ENCODE data around the gene CERS6.
A peak's percentile ranks its signal among the peaks of the same experiment; 100 is the strongest.

Gene CERS6

DNA sequence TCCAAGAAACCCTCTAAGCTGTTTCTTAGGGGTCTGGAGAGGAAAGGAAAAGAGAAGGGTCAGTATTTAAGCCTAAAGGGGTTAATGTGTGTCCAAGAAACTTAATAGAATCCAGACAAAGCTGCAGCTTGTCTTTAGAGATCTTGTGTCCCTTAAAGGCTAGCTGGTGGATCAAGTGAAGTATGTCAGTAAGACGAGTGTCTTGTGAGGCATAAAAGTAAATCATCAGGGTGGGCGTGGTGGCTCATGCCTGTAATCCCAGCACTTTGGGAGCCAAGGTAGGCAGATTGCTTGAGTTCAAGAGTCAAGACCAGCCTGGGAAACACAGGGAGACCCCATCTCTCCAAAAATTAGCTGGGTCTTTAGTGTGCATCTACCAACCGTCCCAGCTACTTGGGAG lies 47.8 kb downstream of the CERS6 start:
- no peak for DNase-seq

DNA sequence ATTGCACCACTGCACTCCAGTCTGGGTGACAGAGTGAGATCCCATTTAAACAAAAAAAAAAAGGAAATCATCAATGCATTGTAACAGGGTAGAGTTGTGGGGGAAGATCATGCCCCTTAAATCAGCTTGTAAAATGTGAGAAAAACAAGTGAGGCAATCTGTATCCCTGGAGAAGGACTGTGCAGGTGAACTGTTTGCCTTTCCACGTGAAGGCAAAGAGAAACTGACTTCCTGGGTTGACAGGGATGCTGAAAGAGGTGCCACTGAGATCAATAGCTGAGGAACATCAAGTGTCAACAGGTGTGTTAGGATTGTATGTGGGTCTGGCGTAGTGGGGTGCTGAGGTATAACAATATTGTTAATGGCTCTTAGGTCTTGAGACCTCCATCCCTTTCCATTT lies 48.3 kb downstream of the CERS6 start:
- DNase-seq: no peak

DNA sequence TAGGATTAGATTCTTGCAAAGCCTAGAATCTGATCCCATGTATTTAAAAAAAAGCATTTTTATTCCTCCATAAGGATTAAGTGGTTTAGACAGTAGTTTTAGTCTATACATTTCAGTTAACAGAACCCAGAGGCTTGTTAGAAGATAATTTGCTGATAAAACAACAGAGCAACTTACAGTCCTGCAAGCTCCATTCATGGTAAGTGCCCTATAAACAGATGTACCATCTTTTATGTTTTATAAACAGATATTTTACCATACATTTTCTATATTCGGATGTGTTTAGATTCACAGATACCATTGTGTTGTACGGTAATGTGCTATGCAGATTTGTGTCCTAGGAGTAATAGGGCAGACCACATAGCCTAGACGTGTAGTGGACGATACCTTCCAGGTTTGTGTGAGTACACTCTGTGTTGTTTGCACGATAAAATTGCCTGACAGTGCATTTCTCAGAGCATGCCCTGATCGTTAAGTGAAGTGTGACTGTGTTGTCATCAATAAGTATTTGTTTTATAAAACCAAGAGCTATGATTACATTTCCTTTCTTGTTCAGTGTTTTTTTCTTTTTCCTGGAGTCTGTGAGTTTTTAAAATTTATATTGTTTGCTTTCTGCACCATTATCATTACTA lies 54.2 kb downstream of the CERS6 start:
- no peak for DNase-seq

DNA sequence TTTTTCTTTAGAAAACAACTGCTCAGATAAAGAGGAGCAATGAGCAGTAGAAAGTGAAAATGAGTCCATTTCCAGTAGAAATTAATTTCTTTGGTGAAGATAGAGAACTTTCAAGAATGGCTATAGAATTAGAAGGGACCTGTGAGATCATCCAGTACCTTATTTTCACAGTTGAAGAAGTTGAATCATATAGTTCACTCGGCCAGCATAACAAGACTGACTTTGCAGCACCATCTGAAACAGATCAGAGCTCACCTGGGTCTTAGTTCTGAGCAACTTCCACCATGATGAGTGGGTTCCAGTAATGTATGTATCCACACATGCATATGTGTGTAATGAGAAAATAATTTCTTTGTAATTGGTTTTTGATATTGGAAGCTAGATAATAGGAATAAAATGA lies 58.6 kb downstream of the CERS6 start:
- no peak for DNase-seq

DNA sequence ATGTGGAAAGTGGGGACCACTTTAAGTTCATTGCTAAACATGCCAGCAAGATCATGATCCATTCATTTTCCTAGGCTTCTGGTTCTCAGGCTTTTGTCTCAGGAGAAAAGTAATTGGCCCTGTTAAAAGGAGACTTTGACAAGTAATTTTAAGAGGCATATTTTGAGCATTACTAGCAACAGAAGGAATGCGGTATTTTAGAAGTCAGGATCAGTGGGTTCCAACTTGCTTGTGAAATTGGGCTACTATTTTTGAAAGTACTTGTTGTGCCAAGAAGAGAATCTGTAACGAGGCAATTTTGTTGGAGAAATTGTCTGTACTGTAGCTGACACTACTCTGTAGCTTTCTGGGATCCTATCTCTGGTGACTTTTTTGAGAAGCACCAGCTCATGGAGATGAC lies 59.4 kb downstream of the CERS6 start:
- DNase-seq: no peak

DNA sequence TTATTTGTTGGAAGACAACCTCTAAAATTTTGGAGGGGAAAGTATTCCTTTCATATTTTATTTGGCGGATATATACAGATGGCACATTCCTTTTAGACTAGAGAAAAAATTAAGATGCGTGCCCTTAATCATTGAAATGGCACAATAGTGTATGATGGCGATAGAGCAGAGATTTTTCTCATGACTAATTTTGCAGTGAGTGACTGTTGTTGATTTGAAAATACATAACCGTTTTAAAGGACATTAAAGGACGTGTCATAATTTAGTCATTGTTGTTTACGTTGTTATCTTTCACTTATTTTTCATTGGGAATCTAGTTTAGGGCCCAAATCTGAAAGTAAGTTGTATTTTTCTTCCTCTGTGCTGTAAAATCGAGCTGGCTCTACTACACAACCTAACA lies 61.7 kb downstream of the CERS6 start:
- no peak for DNase-seq

DNA sequence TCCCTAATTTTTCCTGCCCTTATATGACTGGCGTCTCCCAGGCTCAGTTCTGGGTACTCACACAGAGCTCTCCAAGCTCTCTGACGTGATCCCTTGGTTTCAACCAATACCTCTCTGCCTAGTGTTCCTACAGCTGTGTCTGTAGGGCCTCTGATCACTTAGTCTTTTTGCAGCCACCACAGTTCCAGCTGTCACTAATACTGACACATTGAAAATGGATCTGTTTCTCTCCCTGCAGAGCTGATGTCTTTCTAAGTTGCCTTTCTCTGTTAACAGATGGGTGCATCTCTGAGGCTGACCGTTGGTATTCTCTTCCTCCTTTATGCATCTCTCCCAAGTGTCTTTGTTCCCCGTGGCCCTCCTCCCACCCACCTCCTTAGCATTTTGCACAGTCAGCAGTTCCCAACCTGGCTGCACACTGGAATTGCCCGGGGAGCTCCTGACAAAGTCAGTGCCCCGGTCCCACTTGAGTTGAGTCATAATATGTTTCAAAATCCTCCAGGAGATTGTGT lies 62.5 kb downstream of the CERS6 start:
- DNase-seq: no peak

DNA sequence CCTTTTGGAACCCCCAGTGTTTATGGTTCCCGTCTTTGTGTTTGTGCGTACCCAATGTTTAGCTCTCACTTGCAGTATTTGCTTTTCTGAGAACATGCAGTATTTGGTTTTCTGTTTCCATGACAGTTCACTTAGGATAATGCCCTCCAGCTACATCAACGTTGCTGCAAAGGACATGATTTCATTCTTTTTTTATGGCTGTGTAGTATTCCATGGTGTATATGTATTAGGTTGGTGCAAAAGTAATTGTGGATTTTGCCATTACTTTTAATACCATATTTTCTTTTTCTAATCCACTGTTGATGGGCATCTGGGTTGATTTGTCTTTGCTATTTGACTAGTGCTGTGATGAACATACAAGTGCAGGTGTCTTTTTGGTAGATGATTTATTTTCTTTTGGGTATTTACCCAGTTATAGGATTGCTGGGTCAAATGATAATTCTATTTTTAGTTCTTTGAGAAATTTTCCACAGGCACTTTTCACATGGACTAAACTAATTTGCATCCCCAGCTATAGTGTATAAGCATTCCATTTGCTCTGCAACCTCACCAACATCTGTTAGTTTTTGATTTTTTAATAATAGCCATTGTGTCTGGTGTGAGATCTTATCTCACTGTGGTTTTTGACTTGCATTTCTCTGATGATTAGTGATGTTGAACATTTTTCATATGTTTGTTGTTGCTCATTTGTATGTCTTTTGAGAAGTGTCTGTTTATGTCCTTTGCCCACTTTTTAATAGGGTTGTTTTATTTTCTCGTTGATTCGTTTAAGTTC lies 63.6 kb downstream of the CERS6 start:
- no peak for DNase-seq

DNA sequence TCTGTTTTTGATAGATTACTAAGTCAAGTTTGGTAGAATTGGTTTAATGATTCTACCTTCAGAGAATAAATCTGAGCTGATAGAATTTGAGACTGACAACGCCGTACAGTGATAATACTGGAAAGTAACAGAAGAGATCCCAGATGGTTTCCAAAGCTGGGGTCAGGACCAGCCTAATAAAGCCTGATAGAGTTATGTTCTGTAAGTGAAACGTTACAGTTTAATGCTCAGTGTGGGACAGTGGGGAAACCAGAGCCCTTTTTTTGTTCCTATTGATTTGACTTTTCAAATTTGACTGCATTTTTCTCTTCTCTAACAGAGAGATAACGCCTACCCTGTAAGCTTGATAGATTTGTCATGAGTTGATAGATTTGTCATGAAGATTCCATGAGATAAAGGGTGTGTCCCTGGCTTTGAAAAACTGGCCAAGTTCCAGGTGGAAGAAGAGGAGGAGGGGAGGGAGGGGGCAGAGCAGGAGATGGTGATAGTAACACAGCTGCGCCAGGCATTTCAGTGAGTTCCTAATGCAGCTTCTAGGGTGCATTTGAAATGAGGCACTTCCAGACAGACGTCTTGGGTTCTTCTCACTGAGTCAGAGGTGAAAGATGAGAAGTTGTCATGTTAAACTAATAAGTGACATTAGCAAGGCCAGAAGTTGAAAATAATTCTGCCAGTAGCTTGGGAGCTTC lies 65.1 kb downstream of the CERS6 start:
- no peak for DNase-seq

DNA sequence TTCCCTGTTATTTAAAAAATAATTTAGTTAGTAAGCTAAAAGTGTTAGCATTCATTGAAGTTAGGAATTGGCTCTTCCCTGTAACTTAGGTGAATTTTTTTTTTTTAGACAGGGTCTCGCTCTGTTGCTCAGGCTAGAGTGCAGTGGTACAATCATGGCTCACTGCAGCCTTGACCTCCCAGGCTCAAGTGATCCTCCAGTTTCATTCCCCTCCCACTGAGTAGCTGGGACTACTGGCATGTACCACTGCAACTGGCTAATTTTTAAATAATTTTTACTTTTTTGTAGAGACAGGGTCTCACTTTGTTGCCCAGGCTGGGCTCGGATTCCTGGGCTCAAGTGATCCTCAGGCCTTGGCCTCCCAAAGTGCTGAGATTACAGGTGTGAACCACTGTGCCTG lies 66.4 kb downstream of the CERS6 start:
- DNase-seq: no peak

DNA sequence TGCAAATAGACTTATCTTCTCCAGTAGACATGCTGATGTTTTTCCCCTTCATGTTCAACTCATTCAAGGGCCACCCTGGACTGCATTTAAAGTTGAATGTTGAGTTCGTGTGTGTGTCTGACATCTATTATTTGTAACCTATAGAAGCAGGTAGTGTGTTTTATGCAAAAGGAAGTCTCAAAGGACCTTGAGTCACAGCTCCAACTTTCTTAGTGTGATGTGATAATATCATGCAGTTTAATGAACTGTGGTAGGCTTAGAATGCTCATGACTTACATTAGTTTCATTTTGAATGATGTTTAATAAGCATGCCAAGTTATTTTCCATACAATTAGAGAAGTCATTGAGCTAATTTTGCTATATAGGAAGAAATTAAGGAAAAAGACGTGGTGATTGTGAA lies 67.9 kb downstream of the CERS6 start:
- DNase-seq: no peak

DNA sequence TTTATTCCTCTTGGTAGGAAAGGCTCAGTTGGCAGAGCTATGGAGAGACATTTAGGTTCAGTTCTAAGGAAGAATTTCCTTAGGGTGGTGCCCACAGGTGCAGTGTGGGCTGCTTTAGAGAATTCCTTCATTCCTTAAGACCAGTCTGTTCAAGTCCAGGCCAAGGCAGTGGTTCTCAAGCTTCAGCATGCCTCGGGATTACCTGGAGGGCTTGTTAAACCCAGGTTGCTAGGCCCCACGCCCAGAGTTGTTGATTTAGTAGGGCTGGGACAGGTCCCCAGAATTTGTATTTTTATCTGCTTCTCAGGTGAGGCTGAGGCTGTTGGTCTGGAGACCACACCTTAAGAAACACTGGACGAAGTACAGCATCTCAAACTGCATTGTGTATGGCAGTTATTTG lies 68.9 kb downstream of the CERS6 start:
- DNase-seq: no peak

DNA sequence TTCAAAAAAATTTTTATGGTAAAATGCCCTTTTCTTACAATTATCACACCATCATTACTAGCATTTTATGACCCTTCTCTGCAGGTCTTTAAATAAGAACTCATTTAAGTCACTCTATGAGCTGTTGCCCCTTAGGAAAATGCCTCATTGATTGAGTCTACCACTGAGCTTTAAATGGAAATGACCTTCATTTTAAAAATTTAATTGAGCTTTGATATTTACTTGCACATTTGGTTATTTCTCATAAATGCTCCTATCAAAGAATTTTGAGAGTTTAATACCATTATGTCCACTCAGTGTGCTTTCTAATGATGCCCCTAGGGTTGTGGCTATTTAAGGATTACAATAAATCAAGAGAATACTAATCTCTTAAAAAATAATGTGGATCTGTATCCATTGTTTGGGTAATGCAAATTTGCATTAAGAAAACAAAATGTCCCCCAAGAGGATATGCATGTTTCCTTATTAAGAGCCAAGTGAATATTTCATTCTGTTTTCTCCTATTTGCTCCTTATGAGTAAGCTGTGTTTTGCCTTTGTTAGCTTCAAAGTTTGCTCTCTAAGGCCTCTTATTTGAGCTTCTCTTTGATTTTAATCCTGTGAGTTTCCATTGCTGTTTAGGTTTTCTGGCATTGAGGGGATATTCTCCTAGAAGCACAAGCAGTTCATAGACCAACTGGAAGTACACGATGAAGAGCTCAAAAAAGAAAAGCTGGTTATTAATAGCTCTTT lies 69.8 kb downstream of the CERS6 start:
- no peak for DNase-seq

DNA sequence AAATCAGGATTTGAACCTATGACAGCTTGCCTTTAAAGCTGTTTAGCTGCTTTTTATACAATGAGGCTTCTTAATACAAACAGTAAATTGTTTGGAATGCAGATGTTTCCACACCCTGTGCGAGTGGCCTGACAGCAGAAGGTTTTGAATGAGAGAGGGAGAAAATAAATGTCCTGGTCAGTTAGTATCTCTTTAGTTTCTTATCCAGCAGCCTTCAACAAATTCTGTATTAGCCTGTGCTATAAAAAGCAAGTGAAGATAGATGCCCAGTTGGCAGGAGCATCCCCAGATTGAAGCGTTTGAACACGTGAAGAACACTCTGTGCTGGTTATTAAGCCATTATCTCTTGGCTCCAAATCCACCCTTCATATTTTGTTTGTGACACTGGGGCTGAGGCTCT lies 70.6 kb downstream of the CERS6 start:
- DNase-seq: no peak

DNA sequence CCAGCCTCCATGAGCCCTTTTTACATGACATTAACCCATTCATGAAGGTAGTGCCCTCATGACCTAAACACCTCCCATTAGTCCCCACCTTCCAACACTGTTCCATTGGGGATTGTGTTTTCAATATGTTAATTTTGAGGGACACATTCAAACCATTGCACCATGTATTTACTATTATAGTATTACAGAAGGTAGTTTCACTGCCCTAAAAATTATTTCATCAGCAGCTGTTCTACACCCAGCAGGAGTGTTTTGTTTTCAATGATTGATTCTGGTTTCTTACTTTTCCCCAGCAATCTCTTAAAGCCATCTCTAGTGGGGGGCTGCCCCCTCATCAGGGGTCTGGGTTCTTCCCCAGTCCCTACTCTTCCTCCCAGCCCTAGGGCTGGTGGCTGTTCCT lies 71.9 kb downstream of the CERS6 start:
- no peak for DNase-seq

DNA sequence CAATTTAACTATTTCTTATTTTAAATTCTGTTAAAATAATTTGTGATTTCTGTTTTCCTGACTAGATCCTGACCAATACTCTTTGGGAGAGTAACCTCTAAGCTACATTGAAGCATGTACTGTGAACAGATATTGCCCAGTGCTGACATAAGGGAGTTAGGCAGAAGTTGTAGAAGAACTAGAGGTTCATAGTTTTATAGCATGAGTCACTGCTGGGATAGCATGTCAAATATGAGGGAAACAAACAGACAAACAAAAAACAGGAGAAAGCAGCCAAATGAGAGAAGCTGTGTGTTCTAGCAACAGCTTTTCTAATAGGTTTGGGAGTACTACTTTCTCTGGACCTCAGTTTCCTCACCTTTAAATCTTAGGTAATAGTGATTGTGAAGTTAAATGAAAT lies 72.4 kb downstream of the CERS6 start:
- DNase-seq: no peak

DNA sequence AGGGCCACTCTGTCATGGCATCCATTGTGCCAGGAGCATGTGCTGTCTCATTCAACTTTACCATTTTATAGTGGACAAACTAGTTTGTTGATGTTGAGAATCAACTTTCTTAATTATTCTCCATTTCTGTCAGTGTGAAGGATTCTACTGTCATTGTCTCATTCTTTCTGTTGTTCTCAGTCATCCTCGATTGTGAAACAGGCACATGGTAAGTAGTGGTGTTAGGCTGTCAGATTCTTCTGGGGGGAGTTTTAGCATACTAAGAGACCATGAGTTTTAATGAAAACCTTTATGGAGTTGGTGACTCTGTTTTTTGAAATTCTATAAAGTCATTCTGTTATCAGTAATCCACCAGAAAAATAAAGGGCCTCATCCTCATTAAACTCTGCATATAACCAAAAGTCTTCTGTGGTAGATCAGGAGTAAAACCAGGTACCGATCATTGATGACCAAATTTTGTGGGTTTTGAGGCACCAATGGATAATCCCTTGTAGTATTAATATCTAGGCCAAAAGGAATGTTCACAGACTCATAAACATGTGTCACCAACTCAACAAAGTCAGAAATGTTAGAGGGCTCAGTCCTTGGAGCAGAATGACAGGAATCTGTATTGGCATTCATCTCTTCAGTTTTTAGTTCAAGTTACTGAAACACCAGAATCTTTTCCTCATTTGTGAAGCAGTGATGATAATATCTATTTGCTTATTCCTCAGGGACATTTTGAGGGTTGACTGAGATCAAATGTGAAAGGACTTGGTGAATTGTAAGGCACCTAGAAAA lies 73.2 kb downstream of the CERS6 start:
- no peak for DNase-seq

DNA sequence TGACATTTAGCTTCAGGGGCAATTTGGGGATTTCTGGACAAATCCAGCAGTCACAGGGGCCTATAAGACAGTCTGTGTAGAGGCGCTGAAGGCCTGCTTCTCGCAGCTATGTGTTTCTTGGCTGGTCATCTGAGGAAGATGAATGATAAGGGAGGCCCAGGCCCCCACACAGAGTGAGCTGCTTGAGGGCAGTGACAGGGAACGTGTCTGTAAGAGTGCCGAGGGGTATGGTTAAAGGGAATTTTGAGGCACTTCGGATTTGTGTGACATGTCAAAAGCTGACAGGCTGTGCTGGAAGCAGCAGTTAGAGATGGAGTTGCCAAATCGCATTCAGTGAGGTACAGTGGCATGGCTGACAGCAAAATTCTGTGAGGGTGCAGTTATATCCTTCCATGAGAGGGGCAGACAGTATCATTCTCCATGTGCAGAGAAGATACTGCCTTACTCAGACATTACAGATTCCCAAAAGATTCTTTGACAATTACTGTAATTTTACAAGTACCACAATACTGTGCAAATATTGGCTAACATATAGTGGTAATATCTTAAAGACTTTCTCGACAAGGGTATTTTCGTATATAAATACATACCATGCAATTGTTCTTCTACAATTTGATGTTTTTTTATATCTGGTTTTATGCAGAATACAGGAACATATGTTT lies 74.0 kb downstream of the CERS6 start:
- no peak for DNase-seq

DNA sequence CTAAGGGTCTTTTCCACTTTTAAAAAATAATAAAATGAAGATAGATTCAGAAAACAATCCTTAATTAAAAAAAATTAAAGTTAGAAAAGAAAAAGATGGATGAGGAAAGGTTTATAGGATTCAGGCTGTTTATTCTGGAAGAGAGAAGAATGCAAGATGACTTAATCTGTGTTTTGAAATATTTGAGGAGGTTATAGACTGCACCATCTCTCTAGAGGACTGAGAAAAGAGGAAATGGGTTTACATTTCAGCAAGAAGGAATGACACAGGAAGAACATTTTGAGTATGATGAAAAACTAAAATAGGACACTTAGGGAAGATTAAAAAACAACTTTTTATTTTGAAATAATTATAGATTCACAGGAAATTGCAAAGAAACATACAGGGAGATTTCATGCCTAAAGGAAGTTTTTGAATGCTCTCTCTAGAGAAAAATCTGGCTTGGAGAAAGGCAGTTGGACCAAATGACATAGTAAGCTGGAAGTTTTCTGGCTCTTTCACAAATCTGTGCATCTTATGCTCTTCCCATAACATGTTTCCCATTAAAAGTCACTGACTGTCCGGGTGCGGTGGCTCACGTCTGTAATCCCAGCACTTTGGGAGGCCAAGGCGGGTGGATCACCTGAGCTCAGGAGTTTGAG lies 75.0 kb downstream of the CERS6 start:
- peak; percentile 67 for DNase-seq

DNA sequence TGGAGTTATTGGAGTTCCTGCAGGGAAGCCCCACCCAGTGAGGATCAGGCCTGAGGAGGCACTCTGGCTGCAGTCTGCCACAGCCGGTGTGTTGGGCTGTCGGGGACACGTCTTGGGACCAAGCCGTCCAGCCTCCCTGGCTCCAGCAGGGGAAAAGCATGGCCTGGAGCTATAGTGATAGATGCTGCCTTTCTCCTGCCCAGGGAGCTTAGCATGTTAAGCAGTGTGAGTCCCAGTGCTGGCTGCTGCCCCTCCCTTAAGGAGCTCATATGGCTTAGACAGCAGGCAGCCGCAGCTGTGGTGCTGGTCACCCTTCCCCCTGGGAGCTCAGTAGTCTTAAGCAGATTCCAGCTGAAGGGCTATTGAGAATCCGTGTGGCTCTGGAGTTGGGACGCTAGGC lies 78.9 kb downstream of the CERS6 start:
- DNase-seq: no peak

DNA sequence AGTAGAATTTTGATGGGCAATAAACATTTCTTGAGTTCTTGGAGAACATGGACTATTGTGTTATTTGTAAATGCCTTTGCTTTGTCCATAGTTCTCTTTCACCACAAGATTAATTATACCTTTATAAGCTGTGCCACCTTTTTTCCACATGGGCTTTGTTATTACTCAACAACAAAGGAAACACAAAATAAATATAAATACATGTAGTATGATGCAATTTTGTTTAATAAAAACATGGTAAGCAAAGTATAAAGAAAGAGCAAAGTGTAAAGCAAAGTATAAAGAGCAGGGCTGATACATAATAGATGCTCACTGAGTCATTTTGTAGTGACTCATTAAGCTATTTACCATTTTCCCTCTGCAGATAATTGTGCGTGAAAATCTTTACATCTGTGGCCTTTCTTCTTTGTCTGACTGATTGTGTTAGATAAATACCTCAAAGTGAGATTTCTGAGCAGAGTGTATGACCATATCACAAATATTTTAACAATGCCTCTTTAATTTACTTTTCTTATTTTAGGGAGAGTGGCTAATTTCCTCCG lies 80.9 kb downstream of the CERS6 start:
- no peak for DNase-seq
